ENCODE measurements around the gene CCNQ. TPM values are rescaled to one million over a fixed set of nuclear protein-coding genes. Genes with fewer than 3 reads are reported as not detected.

Gene CCNQ
- total RNA-seq, 2 donors from 2014 or later: 8.6 to 23.9 TPM

DNA sequence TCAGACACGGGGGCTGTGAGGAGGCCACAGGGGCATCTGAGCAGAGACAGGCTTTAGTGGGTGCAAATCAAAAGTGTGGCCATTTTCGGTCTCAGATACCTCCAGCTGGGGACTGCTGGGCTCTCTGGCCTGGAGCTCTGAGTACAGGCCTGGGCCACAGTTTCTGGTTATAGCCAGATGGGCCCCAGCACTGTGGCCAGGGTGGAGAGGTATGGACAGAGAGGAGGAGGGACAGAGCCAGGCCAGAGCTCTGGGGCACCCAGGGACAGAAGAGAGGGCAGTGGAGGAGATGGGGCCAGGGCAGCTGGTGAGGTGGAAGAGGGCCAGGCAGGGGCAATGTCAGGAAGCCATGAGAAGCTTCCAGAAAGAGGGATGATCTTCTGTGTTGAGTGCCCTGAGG is 20.1 kb downstream of the CCNQ start:
- no peaks in the 10 kb centered on the region for H3K36me3 ChIP-seq (replicated peaks in 1 of 2; ENCODE audit: insufficient read depth in 1 of 2, low read depth in 2 of 2)
- H3K4me1 ChIP-seq: no peaks in the 10 kb centered on the region
- no peak for TF ChIP-seq POLR2A (IDR thresholded peaks at IDR 0.05)
- TF ChIP-seq, protein P1, sequence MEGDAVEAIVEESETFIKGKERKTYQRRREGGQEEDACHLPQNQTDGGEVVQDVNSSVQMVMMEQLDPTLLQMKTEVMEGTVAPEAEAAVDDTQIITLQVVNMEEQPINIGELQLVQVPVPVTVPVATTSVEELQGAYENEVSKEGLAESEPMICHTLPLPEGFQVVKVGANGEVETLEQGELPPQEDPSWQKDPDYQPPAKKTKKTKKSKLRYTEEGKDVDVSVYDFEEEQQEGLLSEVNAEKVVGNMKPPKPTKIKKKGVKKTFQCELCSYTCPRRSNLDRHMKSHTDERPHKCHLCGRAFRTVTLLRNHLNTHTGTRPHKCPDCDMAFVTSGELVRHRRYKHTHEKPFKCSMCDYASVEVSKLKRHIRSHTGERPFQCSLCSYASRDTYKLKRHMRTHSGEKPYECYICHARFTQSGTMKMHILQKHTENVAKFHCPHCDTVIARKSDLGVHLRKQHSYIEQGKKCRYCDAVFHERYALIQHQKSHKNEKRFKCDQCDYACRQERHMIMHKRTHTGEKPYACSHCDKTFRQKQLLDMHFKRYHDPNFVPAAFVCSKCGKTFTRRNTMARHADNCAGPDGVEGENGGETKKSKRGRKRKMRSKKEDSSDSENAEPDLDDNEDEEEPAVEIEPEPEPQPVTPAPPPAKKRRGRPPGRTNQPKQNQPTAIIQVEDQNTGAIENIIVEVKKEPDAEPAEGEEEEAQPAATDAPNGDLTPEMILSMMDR (IDR thresholded peaks at IDR 0.05): no peak
- ATAC-seq: no peak
- no peak for DNase-seq
- 78 to 100% methylated on average over 1 to 2 of the region's 2 CpGs for WGBS, 2 donors
- no peaks in the 10 kb centered on the region for H3K9me3 ChIP-seq
- intact Hi-C loops (cut with DNase I): no loop called here
- no peaks in the 10 kb centered on the region for H3K27me3 ChIP-seq
- no peak overlapping the region for H3K4me3 ChIP-seq
- H3K27ac ChIP-seq: no peak overlapping the region

DNA sequence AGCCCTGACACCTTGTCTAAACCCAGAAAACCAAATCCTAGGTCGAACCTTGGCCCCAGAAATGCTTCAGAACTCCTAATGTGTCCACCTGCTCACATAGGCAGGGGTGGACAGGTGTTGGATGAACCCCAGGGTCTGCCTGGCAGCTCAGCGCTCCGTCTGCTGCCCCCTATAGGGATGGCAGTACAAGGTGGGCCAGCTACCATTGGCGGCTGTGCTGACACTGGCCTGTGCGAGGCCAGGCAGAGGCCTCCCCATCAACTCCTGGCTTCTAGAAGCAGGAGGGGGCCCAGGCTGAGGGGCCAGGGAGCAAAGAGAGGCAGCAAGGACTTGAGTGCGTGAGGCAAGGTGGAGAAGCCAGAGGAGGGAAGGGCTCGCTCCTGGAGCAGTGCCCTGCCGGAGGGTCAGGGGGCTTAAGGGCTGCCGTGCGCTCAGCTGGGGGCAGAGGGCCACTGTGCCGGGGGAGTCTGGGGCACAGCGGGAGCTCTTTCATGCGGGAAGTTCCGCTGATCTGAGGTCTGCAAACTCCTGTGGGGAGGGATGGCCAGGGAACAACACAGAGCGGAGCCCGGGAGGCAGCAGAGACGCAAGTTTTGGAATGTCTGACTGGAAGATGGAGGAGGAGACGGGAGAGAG is 20.6 kb downstream of the CCNQ start:
- Histone ChIP-seq H3K4me1 (no peaks in the 10 kb centered on the region), H3K9me3 (no peaks in the 10 kb centered on the region), H3K27me3 (no peaks in the 10 kb centered on the region), H3K4me3 (no peak overlapping the region), H3K27ac (no peak overlapping the region), H3K36me3 (replicated peaks in 1 of 2; ENCODE audit: insufficient read depth in 1 of 2, low read depth in 2 of 2) (no peaks in the 10 kb centered on the region)
- ATAC-seq (no peak), DNase-seq (no peak)
- WGBS, 2 donors: 92 to 94% methylated on average over 6 to 11 of the region's 18 CpGs
- intact Hi-C loops (cut with DNase I): no loop called here
- TF ChIP-seq, protein P1 (IDR thresholded peaks at IDR 0.05): no peak
- no peak for TF ChIP-seq POLR2A (IDR thresholded peaks at IDR 0.05)

DNA sequence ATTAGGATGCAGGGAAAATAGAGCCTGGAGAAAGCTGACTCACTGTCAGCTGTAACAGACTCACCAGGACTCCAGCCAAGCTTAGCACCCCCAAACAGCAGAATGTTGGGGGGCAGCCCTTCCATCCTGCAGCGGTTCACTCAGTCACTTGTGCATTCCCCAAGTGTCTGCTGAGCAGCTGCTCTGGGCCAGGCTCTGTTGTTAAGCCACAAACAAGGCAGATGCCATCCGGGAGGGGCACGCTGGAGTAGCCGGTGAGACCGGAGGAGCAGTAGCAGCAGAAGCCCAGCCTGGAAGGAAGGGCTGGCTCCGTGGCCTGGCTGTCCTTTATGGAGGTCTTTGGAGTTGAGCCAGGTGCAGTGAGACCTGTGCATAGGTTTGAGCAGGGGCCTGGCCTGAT is 22.0 kb downstream of the CCNQ start:
- Histone ChIP-seq H3K4me3 (no peak overlapping the region), H3K9me3 (no peaks in the 10 kb centered on the region), H3K27me3 (no peaks in the 10 kb centered on the region), H3K36me3 (replicated peaks in 1 of 2; ENCODE audit: insufficient read depth in 1 of 2, low read depth in 2 of 2) (no peaks in the 10 kb centered on the region), H3K27ac (no peak overlapping the region), H3K4me1 (no peaks in the 10 kb centered on the region)
- no peak for DNase-seq
- intact Hi-C loops (cut with DNase I): no loop called here
- TF ChIP-seq POLR2A (IDR thresholded peaks at IDR 0.05): no peak
- TF ChIP-seq, protein P1 (IDR thresholded peaks at IDR 0.05): no peak
- WGBS, 2 donors: 84 to 92% methylated on average over 4 to 5 of the region's 6 CpGs
- ATAC-seq: no peak

DNA sequence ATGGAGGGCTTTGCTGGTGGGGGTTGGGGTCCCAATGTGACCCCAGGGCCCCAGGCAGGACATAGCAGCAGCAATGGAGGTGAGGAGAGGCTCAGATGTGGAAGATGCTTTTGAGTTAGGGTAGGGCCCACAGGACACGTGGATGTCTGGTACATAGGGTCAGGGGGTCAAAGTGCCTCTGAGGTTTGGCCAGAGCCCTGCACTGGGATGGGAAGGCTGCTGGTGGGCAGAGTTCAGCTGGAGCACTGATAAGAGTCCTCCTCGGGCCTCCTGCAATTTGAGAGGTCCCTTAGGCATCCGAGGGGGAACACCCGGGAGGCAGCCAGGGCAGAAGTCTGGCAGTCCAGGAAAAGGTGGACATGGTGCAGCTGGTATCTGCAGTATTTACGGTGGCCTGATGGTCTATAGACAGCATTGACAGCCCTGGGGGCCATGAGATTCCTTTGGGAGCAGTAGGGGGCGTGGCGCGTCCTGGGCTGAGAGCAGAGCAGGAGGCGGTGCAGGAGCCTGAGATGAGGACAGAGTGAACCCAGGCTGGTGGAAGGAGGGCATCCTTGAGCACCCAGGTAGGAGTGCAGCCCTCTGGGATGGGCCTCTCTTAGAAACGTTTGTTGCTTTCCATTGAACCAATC is 22.6 kb downstream of the CCNQ start:
- no peaks in the 10 kb centered on the region for H3K36me3 ChIP-seq (replicated peaks in 1 of 2; ENCODE audit: insufficient read depth in 1 of 2, low read depth in 2 of 2)
- no peaks in the 10 kb centered on the region for H3K9me3 ChIP-seq
- WGBS, 2 donors: 75 to 79% methylated on average over 6 to 9 of the region's 10 CpGs
- no peak overlapping the region for H3K27ac ChIP-seq
- no peaks in the 10 kb centered on the region for H3K27me3 ChIP-seq
- no peak for TF ChIP-seq POLR2A (IDR thresholded peaks at IDR 0.05)
- TF ChIP-seq, protein P1 (IDR thresholded peaks at IDR 0.05): no peak
- intact Hi-C loops (cut with DNase I): no loop called here
- ATAC-seq: no peak
- no peak overlapping the region for H3K4me3 ChIP-seq
- no peaks in the 10 kb centered on the region for H3K4me1 ChIP-seq
- DNase-seq: no peak

DNA sequence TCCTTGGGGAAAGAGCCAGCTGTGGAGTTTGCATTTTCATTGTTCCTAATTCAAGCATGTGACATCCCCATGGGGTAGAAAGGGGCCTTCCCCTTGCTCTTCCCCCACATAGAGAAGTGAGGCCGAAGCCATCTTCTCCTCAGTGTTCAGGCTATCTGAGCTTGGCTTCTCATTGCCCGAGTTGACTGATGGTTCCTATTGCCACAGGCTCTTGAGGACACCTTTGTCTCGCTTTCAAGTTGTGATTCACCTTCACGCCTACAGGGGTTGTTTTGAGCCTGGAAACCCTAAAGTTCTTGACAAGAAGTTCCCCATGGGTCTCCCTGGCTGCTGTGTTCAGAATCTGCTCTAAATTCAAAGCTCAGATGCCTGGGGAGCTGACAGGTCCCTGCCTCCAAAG is 25.0 kb downstream of the CCNQ start:
- H3K36me3 ChIP-seq (replicated peaks in 1 of 2; ENCODE audit: insufficient read depth in 1 of 2, low read depth in 2 of 2): no peaks in the 10 kb centered on the region
- H3K27me3 ChIP-seq: no peaks in the 10 kb centered on the region
- TF ChIP-seq, protein P1 (IDR thresholded peaks at IDR 0.05): no peak
- no peak for TF ChIP-seq POLR2A (IDR thresholded peaks at IDR 0.05)
- WGBS, 2 donors: 73 to 76% methylated on average over 4 of the region's 4 CpGs
- no peak overlapping the region for H3K4me3 ChIP-seq
- no peak overlapping the region for H3K27ac ChIP-seq
- H3K9me3 ChIP-seq: no peaks in the 10 kb centered on the region
- H3K4me1 ChIP-seq: no peaks in the 10 kb centered on the region
- DNase-seq (no peak), ATAC-seq (no peak)
- intact Hi-C loops (cut with DNase I): no loop called here
